Mesodermal cell (in vitro differentiated cells): ENCODE results near the gene SUCLG2.

ENCODE experiments used
- H3K27ac ChIP-seq: 2 replicates; pipeline ENCODE4 v1.7.0; 2013; ENCODE audit warnings: mild to moderate bottlenecking, low read depth, low read length, moderate library complexity; ENCODE audit not compliant: severe bottlenecking
- H3K36me3 ChIP-seq: 2 replicates; pipeline ENCODE4 v1.7.1; 2013; ENCODE audit warnings: mild to moderate bottlenecking, low read length, moderate library complexity; ENCODE audit not compliant: control insufficient read depth, insufficient read depth
- H3K4me1 ChIP-seq: one replicate; pipeline ENCODE4 v1.7.1; 2013; ENCODE audit warnings: mild to moderate bottlenecking, low read length; ENCODE audit not compliant: insufficient read depth, control insufficient read depth, poor library complexity, severe bottlenecking
- H3K4me3 ChIP-seq: 2 replicates; pipeline ENCODE4 v1.7.0; 2013; ENCODE audit warnings: low read length, control low read depth, mild to moderate bottlenecking; ENCODE audit not compliant: insufficient read depth, poor library complexity, severe bottlenecking; ENCODE audit errors: extremely low read depth
- H3K9me3 ChIP-seq: 2 replicates; pipeline ENCODE4 v1.7.1; 2013; ENCODE audit warnings: mild to moderate bottlenecking, low read length, moderate library complexity; ENCODE audit not compliant: control insufficient read depth
- WGBS, 2 experiments: methylation state at CpG; one replicate each; pipeline ENCODE4 v1.1.5; 2013; ENCODE audit warnings: missing lambda C conversion rate in 2 of 2; ENCODE audit not compliant: insufficient coverage in 2 of 2; 5-methylcytosine and 5-hydroxymethylcytosine counted together

Gene SUCLG2

DNA sequence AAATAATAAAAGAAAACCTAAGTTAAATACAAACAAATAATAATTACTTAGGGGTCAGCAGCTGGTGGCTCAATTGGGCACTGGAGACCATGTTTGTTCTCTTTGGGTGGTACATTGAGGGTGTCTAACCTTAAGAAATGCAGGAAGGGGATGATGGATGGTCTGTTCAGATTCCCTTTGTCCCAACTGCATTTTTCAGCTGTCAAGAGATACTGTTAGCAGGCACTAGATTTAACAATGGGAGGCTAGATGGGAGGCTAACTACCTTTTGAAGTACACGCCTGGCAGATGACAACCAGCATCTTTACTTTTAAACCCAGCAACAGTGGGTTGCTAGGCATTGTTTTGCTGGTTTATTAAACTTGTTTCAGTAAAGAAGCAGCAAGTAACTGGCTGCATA is 222.5 kb downstream of the SUCLG2 start:
- Histone ChIP-seq H3K4me3 (no peak overlapping the region), H3K36me3 (no peaks in the 10 kb centered on the region), H3K27ac (no peak overlapping the region), H3K9me3 (no peaks in the 10 kb centered on the region), H3K4me1 (no peaks in the 10 kb centered on the region)
- 60% methylated on average over 1 of the region's 1 CpG; no CpG with 5 or more reads in 1 of the 2 experiments for WGBS, 2 experiments

DNA sequence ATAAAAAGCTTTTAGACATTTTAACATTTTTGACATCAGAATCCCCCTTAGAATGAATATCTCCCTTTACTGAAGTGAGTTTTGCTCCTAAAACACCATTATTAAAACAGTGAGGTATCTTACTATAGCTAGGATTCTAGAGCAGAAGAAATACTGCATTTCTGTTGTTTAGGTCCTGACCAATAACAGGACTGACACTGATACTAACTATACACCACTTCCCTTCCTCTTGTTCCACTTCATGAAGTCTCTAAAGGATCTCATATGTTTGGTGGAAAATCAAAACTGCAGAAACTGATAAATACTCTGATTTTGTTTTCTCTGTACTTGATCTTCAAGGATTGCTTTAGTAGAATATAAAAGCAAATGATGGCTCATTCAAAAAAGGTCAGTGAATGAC is 230.7 kb downstream of the SUCLG2 start:
- Histone ChIP-seq H3K36me3 (no peaks in the 10 kb centered on the region), H3K4me1 (no peaks in the 10 kb centered on the region)

DNA sequence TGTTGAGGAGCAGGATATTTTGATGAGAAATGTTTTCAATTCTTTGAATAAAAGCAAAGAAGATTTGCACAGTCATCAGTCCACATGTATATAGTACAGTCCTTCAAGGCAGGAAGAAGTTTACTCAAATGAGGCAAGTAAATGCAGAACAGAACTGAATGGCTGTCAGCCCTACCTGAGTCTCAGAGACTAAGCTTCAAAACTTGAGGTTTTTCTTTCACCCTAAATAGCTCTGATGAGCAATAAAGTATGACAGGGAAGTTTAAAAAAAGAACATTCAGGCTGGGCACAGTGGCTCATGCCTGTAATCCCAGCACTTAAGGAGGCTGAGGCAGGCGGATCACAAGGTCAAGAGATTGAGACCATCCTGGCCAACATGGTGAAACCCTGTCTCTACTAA is 232.5 kb downstream of the SUCLG2 start:
- H3K36me3 ChIP-seq, result no peaks in the 10 kb centered on the region
- no peak overlapping the region for H3K4me3 ChIP-seq
- 83 to 100% methylated on average over 1 of the region's 1 CpG for WGBS, 2 experiments
- no peak overlapping the region for H3K27ac ChIP-seq
- peaks cover 8% of the 10 kb centered on the region for H3K9me3 ChIP-seq
- H3K4me1 ChIP-seq, result no peaks in the 10 kb centered on the region

More for the DNA sequence above, 230.7 kb downstream of the SUCLG2 start:
- no peak overlapping the region for H3K27ac ChIP-seq
- peaks cover 8% of the 10 kb centered on the region for H3K9me3 ChIP-seq
- no peak overlapping the region for H3K4me3 ChIP-seq

DNA sequence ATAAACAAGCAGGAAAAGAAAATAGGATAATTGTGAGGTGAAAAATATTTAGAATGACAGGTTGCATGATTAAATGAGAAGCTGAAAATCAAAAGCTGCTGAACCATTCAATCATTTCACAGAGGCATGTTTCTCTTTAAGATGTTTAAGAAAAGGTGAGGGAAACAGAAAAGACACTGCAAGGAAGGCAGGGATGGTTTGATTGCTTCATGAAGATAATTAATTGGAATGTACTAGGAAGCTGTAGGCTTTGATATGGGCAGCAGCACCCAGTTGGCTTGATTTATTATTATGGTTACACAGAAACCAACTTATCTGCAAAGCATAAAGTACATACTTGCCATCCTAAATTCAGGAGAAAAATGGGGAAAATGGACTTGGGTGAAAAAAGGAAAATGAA is 234.6 kb downstream of the SUCLG2 start:
- no peaks in the 10 kb centered on the region for H3K36me3 ChIP-seq
- H3K4me1 ChIP-seq, result no peaks in the 10 kb centered on the region
- H3K4me3 ChIP-seq, result no peak overlapping the region
- H3K9me3 ChIP-seq, result peaks cover 8% of the 10 kb centered on the region
- H3K27ac ChIP-seq, result no peak overlapping the region

DNA sequence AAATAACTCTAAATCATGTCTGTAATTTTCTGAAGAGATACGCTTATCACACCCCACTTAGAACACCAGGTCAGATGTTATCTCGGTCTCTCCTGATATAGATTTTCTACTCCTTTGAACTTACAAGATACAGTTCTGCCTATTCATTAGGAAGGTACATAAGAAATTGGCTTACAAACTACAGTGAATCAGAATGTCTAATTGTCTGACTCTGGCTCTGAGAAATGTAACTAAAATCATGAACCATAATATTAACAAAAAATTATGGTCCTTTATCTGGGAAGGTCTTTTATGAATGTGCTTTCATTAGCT is 235.2 kb downstream of the SUCLG2 start:
- no peaks in the 10 kb centered on the region for H3K4me1 ChIP-seq
- H3K4me3 ChIP-seq, result no peak overlapping the region
- peaks cover 8% of the 10 kb centered on the region for H3K9me3 ChIP-seq
- no peak overlapping the region for H3K27ac ChIP-seq
- WGBS, 2 experiments, result 83% methylated on average over 1 of the region's 2 CpGs; no CpG with 5 or more reads in 1 of the 2 experiments
- no peaks in the 10 kb centered on the region for H3K36me3 ChIP-seq

DNA sequence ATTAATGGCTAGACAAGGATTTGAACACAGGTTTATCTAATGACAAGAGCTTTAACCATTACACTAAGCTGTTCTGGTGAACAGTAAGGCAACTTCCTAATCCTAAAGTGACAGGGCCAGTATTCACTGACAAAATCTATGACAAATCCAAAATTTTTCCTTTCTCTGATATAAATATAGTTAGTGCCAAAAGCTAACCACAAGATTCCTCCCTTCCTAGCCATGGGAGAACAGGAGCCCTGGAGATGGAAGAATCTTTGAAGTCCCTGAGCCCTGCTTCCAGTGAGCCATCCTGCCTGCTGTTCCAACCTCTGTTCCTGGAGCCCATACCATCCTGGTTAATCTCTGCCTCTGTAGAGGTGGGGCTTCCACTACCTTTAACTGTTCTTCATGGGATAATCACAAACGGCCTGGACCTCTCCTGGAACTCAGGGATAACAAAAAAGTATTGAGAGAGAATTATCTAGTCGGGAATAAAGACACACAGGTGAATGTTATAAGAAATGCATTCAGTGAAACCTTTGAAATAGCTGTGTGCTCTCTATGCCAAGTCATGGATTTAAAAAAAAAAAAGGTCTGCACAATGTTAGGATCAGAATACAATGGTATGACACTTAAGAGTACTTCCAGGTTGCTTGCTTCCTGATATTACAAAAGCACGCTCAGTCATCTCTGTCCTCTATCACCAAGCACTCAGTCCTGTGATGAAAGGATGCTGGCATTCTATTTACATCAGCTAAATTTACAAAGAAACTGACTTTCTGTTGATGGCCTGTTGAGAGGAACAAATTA is 235.8 kb downstream of the SUCLG2 start:
- H3K36me3 ChIP-seq, result no peaks in the 10 kb centered on the region
- H3K9me3 ChIP-seq, result peaks cover 8% of the 10 kb centered on the region
- H3K4me3 ChIP-seq, result no peak overlapping the region
- H3K4me1 ChIP-seq, result no peaks in the 10 kb centered on the region
- WGBS, 2 experiments, result 83 to 95% methylated on average over 3 of the region's 3 CpGs
- no peak overlapping the region for H3K27ac ChIP-seq

DNA sequence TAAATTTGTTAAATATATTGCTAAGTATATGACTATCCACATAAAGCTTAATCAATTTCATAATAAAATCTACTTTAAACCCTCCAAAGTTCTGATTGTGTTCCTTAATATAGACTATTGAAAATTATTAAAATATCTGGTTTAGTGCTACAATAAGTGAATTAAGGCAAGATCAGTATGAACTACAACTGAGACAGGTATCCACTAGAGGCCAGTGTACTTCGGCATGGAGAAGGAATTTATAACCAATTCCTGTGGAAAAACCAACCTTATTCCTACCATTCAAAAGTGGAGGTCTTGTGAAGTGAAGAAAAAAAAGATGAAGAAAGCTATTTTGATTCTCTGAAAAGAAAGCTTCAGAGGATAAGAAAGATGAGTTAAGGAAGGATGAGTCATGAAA is 237.7 kb downstream of the SUCLG2 start:
- H3K4me3 ChIP-seq, result no peak overlapping the region
- H3K9me3 ChIP-seq, result peaks cover 8% of the 10 kb centered on the region
- no peaks in the 10 kb centered on the region for H3K4me1 ChIP-seq
- H3K36me3 ChIP-seq, result no peaks in the 10 kb centered on the region
- H3K27ac ChIP-seq, result no peak overlapping the region
- no CpG with 5 or more reads among the region's 1 CpG for WGBS, 2 experiments

DNA sequence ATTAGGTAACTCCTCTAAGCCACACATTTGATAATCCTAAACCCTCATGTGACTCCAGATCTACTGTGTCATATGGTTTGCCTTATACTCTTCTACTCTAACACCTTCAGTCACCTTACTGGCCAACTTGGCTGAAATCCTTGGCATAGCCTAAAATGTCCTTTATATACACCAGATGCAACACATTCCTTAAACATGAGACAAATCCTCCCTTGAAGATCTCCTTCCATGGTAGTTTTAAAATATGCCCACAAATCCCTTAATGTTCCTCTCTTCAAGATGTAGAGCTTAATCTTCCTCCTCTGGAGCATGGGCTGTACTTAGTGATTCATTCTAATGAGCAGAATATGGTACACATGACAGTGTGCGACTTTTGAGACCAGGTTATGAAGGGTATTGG is 238.9 kb downstream of the SUCLG2 start:
- Histone ChIP-seq H3K4me1 (no peaks in the 10 kb centered on the region), H3K4me3 (no peak overlapping the region), H3K36me3 (no peaks in the 10 kb centered on the region), H3K27ac (no peak overlapping the region), H3K9me3 (peaks cover 8% of the 10 kb centered on the region)
- 100% methylated on average over 1 of the region's 1 CpG for WGBS, 2 experiments

DNA sequence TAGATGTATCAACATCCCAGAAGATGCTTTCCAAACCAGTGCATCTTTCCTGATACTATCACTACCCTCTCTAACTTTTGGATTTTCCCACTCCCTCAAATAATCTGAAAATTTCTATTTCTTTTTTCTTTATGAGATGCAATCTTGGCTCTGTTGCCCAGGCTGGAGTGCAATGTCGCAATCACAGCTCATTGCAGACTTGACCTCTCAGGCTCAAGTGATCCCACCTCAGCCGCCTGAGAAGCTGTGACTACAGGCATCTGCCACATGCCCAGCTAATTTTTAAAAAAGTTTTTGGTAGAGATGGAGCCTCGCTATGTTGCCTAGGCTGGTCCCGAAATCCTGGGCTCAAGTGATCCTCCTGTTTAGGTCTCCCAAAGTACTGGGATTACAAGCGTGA is 239.7 kb downstream of the SUCLG2 start:
- 85 to 98% methylated on average over 4 to 5 of the region's 5 CpGs for WGBS, 2 experiments
- H3K4me1 ChIP-seq, result no peaks in the 10 kb centered on the region
- H3K36me3 ChIP-seq, result no peaks in the 10 kb centered on the region
- H3K4me3 ChIP-seq, result no peak overlapping the region
- peaks cover 2% of the 10 kb centered on the region for H3K9me3 ChIP-seq
- no peak overlapping the region for H3K27ac ChIP-seq

DNA sequence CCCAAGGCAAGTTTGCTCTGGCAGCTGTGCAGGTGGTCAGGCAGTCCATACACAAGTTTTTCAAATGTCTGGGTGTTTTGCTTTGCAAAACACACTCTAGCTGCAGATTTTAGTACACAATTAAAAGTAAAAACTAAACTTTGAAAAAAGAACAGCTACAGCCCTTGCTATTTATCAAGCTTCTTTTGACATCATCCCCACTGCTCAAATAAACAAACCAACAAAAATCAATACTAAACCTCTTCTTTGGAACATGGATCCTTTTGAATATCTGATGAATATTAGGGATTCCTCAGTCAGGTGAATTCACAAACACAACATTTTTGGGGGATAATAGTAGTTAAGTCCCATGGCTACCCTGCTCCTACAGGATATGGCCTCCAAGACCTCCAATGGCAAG is 249.2 kb downstream of the SUCLG2 start:
- no peaks in the 10 kb centered on the region for H3K9me3 ChIP-seq
- peaks cover 5% of the 10 kb centered on the region for H3K4me1 ChIP-seq
- no peak overlapping the region for H3K4me3 ChIP-seq
- H3K27ac ChIP-seq, result no peak overlapping the region
- H3K36me3 ChIP-seq, result no peaks in the 10 kb centered on the region

DNA sequence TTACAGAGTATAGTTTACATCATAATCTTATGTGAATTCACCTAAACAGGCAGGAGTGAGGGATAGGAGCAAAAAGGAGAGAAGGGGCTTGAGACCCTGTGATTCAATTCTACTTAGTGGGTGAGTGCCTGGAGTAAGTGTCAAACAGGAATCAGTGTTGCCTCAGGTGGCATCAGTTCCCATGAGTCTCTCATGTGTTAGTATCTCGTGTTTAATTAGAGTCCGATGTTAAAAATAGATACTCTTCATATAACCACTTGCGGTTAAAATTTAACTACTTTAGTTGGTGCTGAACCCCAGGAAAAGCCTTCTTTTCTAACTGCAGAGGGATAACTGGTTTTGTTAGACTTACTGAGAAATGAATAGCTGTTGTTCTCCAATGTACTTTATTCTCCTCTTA is 251.5 kb downstream of the SUCLG2 start:
- no CpG with 5 or more reads among the region's 3 CpGs for WGBS, 2 experiments
- Histone ChIP-seq H3K36me3 (no peaks in the 10 kb centered on the region), H3K4me1 (no peaks in the 10 kb centered on the region), H3K9me3 (no peaks in the 10 kb centered on the region), H3K4me3 (no peak overlapping the region), H3K27ac (no peak overlapping the region)
